KOPT-K1 (cell line): ENCODE data around the gene XYLT1.

ENCODE experiments used
- H3K27ac ChIP-seq: fragments of 200-600 bp; sonication (generic); 2 replicates; pipeline ENCODE4 v1.5.1; 2016; ENCODE audit warnings: antibody characterized with exemption, mild to moderate bottlenecking, low read depth, low read length; ENCODE audit not compliant: poor library complexity, severe bottlenecking
- H3K36me3 ChIP-seq: fragments of 200-600 bp; sonication (generic); 2 replicates; pipeline ENCODE4 v1.5.1; 2017; ENCODE audit warnings: antibody characterized with exemption, mild to moderate bottlenecking, low read length, moderate library complexity; ENCODE audit not compliant: insufficient read depth
- H3K9me3 ChIP-seq: fragments of 200-600 bp; sonication (generic); 2 replicates; pipeline ENCODE4 v1.5.1; 2017; ENCODE audit warnings: antibody characterized with exemption, low read length, mild to moderate bottlenecking; ENCODE audit not compliant: insufficient read depth, poor library complexity, severe bottlenecking

The XYLT1 gene

DNA sequence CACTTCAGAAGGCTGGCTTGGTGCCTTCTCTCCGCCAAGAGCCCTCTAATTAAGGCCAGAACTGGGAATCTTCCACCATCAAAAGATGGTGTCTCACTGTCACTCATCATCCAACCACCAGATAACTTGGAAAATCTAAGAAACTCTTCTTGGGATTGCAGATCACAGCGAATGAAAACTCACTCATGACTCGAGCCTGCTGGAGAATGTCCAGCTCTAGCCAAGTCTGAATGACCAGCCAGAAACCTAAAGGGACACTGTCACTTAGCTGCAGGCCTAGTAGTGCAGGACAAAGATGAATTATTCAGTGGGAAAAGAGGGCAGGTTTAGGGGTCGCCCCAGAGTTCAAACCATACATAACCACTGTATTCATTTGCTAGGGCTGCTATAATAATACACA is 107.8 kb downstream of the XYLT1 start:
- Histone ChIP-seq H3K9me3 (no peaks in the 10 kb centered on the region), H3K36me3 (no peaks in the 10 kb centered on the region), H3K27ac (no peak overlapping the region)

- H3K36me3 ChIP-seq = no peaks in the 10 kb centered on the region
- H3K9me3 ChIP-seq = no peaks in the 10 kb centered on the region
- no peak overlapping the region for H3K27ac ChIP-seq
These were observed 108.6 kb downstream of the XYLT1 start for GRCh38 chr16:17362183-17362582.

DNA sequence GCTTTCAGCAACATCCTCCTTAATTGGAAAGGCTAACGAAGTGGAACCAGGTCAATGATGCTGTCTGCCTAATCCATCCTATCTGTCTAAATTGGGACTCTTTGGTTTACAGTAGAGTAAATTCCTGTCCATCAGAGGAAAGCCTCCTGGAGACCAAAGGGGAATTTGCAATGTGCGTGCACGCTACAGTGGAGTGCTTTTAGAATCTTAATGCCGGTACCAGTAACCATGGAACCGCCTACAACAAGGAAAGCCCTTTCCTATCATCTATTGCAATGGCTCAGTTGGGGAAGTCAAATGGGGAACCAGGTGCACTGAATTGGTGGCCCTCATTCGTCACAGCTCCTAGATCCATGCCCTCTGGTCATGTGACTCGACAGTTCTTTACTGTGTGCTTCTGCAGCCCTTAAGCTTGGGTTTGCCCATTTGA is 110.1 kb downstream of the XYLT1 start:
- no peak overlapping the region for H3K27ac ChIP-seq
- H3K36me3 ChIP-seq = no peaks in the 10 kb centered on the region

GRCh38 chr16:17359788-17360390 is 110.9 kb downstream of the XYLT1 start:
- no peak overlapping the region for H3K27ac ChIP-seq
- no peaks in the 10 kb centered on the region for H3K36me3 ChIP-seq
- no peaks in the 10 kb centered on the region for H3K9me3 ChIP-seq

More for the DNA sequence above, 110.1 kb downstream of the XYLT1 start:
- no peaks in the 10 kb centered on the region for H3K9me3 ChIP-seq

- Histone ChIP-seq H3K36me3 (no peaks in the 10 kb centered on the region), H3K27ac (no peak overlapping the region), H3K9me3 (no peaks in the 10 kb centered on the region)
These were observed 111.9 kb downstream of the XYLT1 start for GRCh38 chr16:17358846-17359245.

DNA sequence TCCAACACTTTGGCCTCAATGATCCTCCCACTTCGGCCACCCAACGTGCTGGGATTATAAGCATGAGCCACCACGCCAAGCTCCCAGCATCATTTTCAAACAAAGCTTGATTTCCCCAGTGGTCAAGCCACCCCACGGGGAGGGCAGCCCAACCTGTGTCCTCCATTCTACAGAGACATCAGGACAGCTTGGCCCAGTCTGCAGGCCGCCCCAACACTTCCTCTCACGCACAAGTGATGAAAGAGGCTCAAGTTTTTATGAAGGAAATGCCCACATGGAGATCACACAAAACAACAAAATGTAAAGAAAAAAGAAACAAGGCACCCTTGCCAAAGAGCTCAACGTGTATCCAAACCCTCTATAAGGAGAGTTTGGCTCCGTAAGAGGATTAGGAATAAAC is 112.4 kb downstream of the XYLT1 start:
- Histone ChIP-seq H3K27ac (no peak overlapping the region), H3K36me3 (no peaks in the 10 kb centered on the region)

DNA sequence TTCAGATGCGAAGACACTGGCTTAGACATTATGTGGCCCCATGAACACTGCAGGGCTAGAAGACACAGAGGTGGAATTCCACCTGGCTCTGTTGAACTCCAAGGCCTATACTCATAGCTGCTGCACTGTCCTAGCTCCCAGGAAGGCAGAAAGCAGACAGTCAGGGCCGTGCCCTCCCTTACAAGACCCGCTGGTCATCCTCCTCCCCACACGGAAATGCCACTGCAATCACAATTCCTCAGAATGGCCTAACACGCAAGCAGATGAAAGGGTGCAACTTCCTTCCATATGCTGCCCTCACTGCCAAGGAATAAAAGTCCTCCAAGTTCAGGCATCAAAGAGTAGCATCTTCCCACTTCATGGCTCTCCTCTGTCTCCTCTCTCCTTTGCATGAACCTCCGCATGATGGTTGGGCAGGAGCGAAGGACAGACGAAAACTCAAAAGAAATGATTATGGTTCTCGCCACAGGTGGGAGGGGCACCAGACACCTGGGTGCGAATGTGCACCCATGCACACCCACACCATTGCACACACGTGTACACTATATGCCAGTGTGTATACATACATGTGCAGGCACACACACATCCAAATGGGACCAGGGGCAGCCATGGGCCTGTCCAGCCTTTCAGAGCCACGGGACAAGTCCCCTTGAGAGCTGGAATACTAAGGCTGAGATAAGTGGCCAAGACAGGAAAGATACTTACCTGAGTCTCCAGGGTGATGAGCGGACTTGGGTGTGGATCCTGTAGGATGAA is 113.3 kb downstream of the XYLT1 start:
- no peak overlapping the region for H3K27ac ChIP-seq
- H3K9me3 ChIP-seq = no peaks in the 10 kb centered on the region
- H3K36me3 ChIP-seq = no peaks in the 10 kb centered on the region

More for the DNA sequence above, 112.4 kb downstream of the XYLT1 start:
- H3K9me3 ChIP-seq = no peaks in the 10 kb centered on the region

DNA sequence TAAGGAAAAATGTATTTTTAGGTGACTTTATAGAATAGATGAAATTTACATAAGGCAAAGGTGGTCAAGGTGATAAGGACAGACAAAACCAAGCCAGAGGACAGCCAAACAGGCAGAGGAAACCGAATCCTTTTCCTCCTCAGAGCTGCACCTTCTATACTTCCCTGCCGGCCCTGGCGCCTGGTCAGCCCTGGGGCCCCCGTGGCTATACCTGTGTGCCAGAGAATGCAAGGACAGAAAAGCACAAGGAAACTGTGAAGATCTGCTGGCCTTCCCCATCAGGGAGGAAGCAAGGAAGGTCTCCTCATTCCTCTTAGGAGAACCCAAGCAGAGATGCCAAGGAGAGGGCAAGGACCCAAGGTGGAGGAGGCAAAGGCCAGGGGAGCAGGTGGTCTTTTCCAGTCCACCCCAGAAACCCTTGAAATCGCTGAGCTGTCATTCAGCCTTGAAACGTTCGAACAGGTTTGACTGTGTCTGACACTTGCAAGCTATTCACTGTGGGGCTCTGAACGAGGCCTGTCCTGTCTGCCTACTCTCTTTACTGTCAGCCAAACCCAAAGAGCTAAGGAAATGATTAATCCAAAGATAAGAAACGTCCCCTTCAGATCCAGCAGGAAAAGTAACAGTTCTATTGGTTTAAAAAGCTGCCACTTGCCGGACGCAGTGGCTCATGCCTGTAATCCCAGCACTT is 114.4 kb downstream of the XYLT1 start:
- no peaks in the 10 kb centered on the region for H3K36me3 ChIP-seq
- H3K27ac ChIP-seq = no peak overlapping the region
- no peaks in the 10 kb centered on the region for H3K9me3 ChIP-seq

- H3K9me3 ChIP-seq = no peaks in the 10 kb centered on the region
- no peaks in the 10 kb centered on the region for H3K36me3 ChIP-seq
- H3K27ac ChIP-seq = no peak overlapping the region
These were observed 116.1 kb downstream of the XYLT1 start for GRCh38 chr16:17354685-17355084.

- no peak overlapping the region for H3K27ac ChIP-seq
- H3K9me3 ChIP-seq = no peaks in the 10 kb centered on the region
- no peaks in the 10 kb centered on the region for H3K36me3 ChIP-seq
These were observed 116.6 kb downstream of the XYLT1 start for GRCh38 chr16:17354141-17354601.

- H3K27ac ChIP-seq = no peak overlapping the region
- H3K9me3 ChIP-seq = no peaks in the 10 kb centered on the region
- H3K36me3 ChIP-seq = no peaks in the 10 kb centered on the region
These were observed 117.2 kb downstream of the XYLT1 start for GRCh38 chr16:17353561-17353960.

DNA sequence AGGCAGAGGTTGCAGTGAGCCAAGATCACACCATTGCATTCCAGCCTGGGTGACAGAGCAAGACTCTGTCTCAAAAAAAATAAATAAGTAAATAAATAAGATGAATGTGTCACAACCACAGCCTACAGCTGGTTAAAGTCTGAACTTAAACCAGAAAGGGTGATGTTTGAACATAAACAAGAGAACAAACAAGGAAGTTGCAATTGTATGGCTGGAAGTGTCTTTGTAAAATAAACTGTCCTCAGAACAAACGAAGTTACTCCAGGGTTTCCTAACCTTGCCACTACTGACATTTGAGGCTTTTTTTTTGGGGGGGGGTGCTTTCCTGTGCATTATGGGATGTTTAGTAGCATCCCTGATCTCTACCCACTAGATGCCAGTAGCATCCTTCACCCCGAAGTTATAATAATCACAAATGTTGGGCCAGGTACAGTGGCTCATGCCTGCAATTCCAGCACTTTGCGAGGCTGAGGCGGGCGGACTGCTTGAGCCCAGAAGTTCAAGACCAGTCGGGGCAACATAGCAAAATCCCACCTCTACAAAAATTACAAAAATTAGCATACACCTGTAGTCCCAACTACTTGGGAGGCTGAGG is 119.2 kb downstream of the XYLT1 start:
- no peak overlapping the region for H3K27ac ChIP-seq
- H3K36me3 ChIP-seq = no peaks in the 10 kb centered on the region

GRCh38 chr16:17350207-17350606 is 120.6 kb downstream of the XYLT1 start:
- Histone ChIP-seq H3K27ac (no peak overlapping the region), H3K9me3 (no peaks in the 10 kb centered on the region), H3K36me3 (no peaks in the 10 kb centered on the region)

More for the DNA sequence above, 119.2 kb downstream of the XYLT1 start:
- no peaks in the 10 kb centered on the region for H3K9me3 ChIP-seq

GRCh38 chr16:17348826-17349225 is 121.9 kb downstream of the XYLT1 start:
- Histone ChIP-seq H3K27ac (no peak overlapping the region), H3K36me3 (no peaks in the 10 kb centered on the region), H3K9me3 (no peaks in the 10 kb centered on the region)
